Endothelial cell of umbilical vein (primary cell): Measurements from ENCODE around the gene SMCO4.

Source experiments
- CTCF ChIP-seq, 2 donors: IDR thresholded peaks; 1 replicate in 1 of 2; 2 replicates in 1 of 2; pipeline ENCODE4 v1.5.1; 2011; ENCODE audit warnings: low read length in 2 of 2, mild to moderate bottlenecking in 2 of 2, moderate library complexity in 2 of 2, control low read depth in 1 of 2, inconsistent platforms in 1 of 2, low read depth in 1 of 2; ENCODE audit not compliant: insufficient read depth in 1 of 2; ENCODE audit errors: extremely low read depth in 1 of 2
- EZH2 ChIP-seq: IDR thresholded peaks from 2 replicates; pipeline ENCODE4 v1.6.1; 2012; ENCODE audit warnings: borderline replicate concordance, low read depth, mild to moderate bottlenecking, moderate library complexity, low read length, inconsistent platforms; ENCODE audit not compliant: severe bottlenecking
- FOS ChIP-seq: IDR thresholded peaks from 2 replicates; pipeline ENCODE4 v1.6.1; 2011; ENCODE audit warnings: mild to moderate bottlenecking, low read length, moderate library complexity, borderline replicate concordance; ENCODE audit not compliant: insufficient read depth
- GATA2 ChIP-seq: IDR thresholded peaks from 2 replicates; pipeline ENCODE4 v1.7.0; 2011; ENCODE audit warnings: low read depth, mild to moderate bottlenecking, moderate library complexity, mixed read lengths, low read length; ENCODE audit not compliant: insufficient read length, insufficient read depth
- JUN ChIP-seq: IDR thresholded peaks from 2 replicates; pipeline ENCODE4 v1.6.1; 2011; ENCODE audit warnings: borderline replicate concordance, low read depth; ENCODE audit not compliant: insufficient read length, insufficient read depth
- MAX ChIP-seq: IDR thresholded peaks from 2 replicates; pipeline ENCODE4 v1.6.1; 2011; ENCODE audit not compliant: insufficient read depth, insufficient read length
- MYC ChIP-seq: IDR thresholded peaks from one replicate; pipeline ENCODE4 v1.6.1; 2011; ENCODE audit warnings: mild to moderate bottlenecking, low read depth, low read length
- POLR2A ChIP-seq: IDR thresholded peaks from 2 replicates; pipeline ENCODE4 v1.6.1; 2012; ENCODE audit warnings: low read depth, mild to moderate bottlenecking, control low read depth, low read length
- POLR2AphosphoS5 ChIP-seq: IDR thresholded peaks from 2 replicates; pipeline ENCODE4 v1.6.1; 2012; ENCODE audit warnings: low read depth, mild to moderate bottlenecking, control low read depth, low read length, moderate library complexity; ENCODE audit not compliant: insufficient read depth

GRCh38 chr11:93560199-93560932, 17.2 kb upstream of the SMCO4 start:
- TF ChIP-seq CTCF (IDR thresholded peaks at IDR 0.05; ENCODE audit: extremely low read depth in 1 of 2, insufficient read depth in 1 of 2, low read depth in 1 of 2, low read length in 2 of 2): no peak
- TF ChIP-seq POLR2A: no peak
- no peak for TF ChIP-seq POLR2AphosphoS5
- no peak for TF ChIP-seq MYC
- no peak for TF ChIP-seq EZH2
- TF ChIP-seq JUN: no peak
- TF ChIP-seq MAX: no peak
- TF ChIP-seq GATA2: no peak
- no peak for TF ChIP-seq FOS
